HEK293T (cell line): Measurements from ENCODE around the gene MYO5C.

Experiments used
- BHLHE40 ChIP-seq: fragments of 450-650 bp; IDR thresholded peaks from 2 replicates; pipeline ENCODE4 v1.6.1; 2016; ENCODE audit warnings: mild to moderate bottlenecking, moderate library complexity, borderline replicate concordance
- ELF4 ChIP-seq: fragments of 450-650 bp; IDR thresholded peaks from 2 replicates; pipeline ENCODE4 v1.6.1; 2017; ENCODE audit warnings: antibody characterized with exemption
- SP1 ChIP-seq: fragments of 450-650 bp; IDR thresholded peaks from 2 replicates; pipeline ENCODE4 v1.6.1; 2017
- TF ChIP-seq, protein P1 (sequence below): fragments of 450-650 bp; IDR thresholded peaks from 2 replicates; pipeline ENCODE4 v1.6.1; 2016

DNA sequence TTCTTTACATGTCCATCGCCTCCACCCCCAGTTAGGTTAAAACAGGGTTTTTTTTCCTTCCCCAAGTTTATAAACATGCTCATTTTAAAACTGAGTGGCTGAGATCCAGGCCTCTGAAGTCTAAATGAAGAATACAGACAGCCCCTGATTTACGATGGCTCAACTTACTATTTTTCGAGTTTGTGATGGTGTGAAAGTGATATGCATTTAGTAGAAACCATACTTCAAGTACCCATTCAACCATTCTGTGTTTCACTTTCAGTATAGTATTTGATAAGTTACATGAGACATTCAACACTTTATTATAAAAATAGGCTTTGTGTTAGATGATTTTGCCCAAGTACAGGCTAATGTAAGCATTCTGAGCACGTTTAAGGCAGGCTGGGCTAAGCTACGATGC, 73.9 kb downstream of the MYO5C start:
- TF ChIP-seq BHLHE40, result no peak
- TF ChIP-seq SP1, result no peak
- no peak for TF ChIP-seq ELF4
- TF ChIP-seq, protein P1, sequence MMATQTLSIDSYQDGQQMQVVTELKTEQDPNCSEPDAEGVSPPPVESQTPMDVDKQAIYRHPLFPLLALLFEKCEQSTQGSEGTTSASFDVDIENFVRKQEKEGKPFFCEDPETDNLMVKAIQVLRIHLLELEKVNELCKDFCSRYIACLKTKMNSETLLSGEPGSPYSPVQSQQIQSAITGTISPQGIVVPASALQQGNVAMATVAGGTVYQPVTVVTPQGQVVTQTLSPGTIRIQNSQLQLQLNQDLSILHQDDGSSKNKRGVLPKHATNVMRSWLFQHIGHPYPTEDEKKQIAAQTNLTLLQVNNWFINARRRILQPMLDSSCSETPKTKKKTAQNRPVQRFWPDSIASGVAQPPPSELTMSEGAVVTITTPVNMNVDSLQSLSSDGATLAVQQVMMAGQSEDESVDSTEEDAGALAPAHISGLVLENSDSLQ, result no peak
